ENCODE results near the gene STK32A.

DNA sequence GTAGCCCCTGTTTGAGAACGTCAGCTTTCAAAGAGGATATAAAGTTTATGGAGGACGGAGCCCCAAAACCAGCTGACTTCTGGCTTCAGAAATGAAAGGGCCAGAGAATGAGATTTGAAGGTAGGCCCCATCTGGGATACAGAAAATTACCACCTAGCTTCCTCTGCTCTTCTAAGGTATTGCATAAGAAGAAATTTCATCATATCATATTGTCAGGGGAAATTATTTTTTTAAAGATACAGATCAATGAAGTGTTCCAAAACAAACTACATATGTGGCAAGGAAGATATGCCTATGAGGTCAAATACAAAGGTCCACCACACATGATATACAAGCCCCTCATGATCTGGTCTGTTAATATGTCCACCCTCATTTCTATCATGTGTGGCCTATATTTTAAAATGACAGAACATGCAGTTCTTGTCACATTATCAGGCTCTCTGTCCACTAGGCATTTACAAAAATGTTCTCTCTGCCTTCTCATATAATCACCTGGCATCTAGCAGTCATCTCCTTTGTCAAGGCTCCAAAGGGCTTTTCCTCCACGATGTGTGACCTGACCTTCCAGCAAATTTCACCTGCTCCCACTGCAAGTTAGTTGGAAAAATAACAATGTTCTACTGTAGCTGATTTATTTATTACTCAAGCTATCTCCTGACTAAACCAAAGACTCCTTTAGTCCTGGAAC lies 192.0 kb downstream of the STK32A start:
- TF ChIP-seq, protein P1, sequence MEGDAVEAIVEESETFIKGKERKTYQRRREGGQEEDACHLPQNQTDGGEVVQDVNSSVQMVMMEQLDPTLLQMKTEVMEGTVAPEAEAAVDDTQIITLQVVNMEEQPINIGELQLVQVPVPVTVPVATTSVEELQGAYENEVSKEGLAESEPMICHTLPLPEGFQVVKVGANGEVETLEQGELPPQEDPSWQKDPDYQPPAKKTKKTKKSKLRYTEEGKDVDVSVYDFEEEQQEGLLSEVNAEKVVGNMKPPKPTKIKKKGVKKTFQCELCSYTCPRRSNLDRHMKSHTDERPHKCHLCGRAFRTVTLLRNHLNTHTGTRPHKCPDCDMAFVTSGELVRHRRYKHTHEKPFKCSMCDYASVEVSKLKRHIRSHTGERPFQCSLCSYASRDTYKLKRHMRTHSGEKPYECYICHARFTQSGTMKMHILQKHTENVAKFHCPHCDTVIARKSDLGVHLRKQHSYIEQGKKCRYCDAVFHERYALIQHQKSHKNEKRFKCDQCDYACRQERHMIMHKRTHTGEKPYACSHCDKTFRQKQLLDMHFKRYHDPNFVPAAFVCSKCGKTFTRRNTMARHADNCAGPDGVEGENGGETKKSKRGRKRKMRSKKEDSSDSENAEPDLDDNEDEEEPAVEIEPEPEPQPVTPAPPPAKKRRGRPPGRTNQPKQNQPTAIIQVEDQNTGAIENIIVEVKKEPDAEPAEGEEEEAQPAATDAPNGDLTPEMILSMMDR (optimal IDR thresholded peaks at IDR 0.05 in 1 of 3, IDR thresholded peaks at IDR 0.05 in 1 of 3, conservative IDR thresholded peaks at IDR 0.05 in 1 of 3; ENCODE audit: extremely low read depth in 1 of 3, insufficient read depth in 2 of 3, low read length in 3 of 3): no peak
- TF ChIP-seq EZH2 (IDR thresholded peaks at IDR 0.05; ENCODE audit: low read length): no peak

Data from keratinocyte (primary cell).